Vein endothelial cell (primary cell): ENCODE results near the gene ZNF318. TPM values are rescaled to one million over a fixed set of nuclear protein-coding genes. Genes with fewer than 3 reads are reported as not detected.

ENCODE experiments used
- small RNA-seq: library from RNA; depleted of rRNA; stranded (forward); fragments of <200 nt; gene quantifications from one replicate; pipeline ENCODE3, GENCODE V24; 2012
- total RNA-seq: library from RNA; depleted of rRNA; stranded (reverse); fragments of >200 nt; gene quantifications from 2 replicates; pipeline ENCODE4 v1.2.3, GENCODE V29; 2012

ZNF318 gene, protein sequence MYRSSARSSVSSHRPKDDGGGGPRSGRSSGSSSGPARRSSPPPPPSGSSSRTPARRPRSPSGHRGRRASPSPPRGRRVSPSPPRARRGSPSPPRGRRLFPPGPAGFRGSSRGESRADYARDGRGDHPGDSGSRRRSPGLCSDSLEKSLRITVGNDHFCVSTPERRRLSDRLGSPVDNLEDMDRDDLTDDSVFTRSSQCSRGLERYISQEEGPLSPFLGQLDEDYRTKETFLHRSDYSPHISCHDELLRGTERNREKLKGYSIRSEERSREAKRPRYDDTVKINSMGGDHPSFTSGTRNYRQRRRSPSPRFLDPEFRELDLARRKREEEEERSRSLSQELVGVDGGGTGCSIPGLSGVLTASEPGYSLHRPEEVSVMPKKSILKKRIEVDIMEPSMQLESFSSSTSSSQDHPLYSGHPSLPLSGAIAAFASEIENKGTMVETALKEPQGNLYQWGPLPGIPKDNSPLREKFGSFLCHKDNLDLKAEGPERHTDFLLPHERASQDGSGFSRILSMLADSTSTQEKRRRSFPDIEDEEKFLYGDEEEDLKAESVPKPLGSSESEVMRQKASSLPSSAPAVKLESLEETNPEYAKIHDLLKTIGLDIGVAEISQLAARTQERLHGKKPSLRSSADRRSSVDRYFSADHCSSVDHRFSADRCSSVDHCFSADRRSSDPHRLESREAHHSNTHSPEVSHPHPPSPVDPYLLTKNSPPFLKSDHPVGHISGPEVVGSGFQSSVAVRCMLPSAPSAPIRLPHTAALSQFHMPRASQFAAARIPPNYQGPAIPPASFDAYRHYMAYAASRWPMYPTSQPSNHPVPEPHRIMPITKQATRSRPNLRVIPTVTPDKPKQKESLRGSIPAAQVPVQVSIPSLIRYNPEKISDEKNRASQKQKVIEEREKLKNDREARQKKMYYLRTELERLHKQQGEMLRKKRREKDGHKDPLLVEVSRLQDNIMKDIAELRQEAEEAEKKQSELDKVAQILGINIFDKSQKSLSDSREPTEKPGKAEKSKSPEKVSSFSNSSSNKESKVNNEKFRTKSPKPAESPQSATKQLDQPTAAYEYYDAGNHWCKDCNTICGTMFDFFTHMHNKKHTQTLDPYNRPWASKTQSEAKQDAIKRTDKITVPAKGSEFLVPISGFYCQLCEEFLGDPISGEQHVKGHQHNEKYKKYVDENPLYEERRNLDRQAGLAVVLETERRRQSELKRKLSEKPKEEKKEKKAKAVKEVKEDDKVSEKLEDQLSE (N-terminal part only)
- 8.8 and 9.6 TPM in 2 replicates for total RNA-seq

DNA sequence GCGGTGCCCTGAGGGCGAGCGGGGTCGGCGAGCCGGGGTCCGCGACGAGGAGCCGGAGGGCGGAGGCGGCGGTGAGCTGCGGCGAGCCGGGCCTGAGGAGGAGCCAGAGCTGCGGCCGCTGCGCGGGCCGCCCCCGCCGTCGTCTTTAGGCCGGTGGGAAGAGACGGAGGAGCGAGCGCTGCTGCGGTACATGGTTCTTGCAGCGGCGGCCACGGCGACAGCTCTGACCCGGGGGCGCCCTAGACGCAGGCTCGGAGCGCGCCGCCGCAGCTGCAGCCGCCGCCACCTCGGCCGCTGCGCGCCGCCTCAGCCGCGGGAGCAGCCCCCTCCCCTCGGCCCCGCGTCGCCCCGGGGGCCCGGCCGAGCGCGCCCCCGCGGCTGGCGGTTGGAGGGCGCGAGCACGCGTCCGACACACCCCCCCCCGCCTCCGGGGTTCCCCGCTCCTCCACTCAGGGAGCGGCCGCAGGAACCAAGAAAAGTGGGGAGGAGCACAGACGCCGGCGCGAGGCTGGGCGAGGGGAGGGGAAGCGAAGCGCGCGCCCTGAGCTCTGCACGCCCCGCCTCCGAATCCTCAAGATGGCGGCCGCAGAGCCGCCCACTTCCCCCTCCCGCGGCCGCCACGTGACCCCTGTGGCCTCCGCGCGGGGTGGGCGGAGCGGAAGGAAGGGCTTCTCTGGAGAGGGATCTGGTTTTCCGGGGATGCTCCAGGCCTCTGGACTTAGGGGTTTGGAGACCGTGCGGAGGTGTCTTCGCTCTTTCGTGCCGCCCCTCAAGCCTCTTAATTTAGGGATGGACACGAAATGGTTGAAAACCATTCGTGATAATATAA, at the start of gene ZNF318:
ZNF318 (minus strand) TSS at position 474 of the 829 bp plus-strand sequence; CDS start at position 192, 282 bp downstream.

DNA sequence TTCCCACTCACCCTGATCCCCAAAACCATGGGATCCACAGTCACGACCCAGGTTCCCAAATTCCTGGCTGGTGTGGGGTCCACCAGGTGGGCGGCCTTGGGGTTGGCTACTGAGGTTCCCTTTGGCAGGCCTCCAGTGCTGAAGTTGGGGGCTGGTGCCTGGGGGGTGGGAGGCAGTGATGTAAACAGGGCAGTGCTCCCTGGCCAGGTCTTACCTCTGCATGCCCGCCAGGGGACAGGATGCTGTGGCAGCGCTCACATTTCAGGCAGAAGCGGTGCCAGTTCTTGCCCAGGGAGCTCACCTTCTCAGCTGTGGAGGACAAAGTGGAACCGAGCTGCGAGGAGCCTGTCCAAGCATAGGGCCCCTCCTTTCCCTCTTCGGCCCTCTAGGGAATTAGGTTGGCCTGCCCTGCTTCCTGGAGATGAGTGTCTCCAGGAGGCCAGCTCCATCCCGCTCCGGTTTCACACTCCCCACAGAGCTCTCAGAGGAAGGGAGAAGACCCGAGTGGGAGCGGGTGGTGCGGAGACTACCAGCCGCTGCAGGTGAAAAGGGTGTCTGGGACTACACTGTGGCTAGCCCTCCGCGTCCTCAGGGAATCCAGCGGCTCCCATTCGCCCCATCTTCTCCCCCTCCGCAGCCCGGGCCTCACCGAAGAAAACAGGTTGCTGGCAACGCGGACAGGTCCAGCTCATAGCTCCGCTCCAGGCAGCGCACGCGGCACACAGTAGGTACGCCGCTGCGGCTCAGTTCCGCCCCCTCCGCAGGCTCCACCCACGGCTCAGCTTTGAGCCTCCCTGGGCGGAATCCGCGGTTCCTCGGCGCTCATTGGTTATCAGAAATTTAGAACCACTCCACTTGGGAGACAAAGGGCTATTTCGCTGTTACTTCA, 61.1 kb downstream of the ZNF318 start, which contains the start of gene CRIP3:
CRIP3 (minus strand) TSS at position 726 of the 889 bp plus-strand sequence; CDS start at position 692, 34 bp downstream.

DNA sequence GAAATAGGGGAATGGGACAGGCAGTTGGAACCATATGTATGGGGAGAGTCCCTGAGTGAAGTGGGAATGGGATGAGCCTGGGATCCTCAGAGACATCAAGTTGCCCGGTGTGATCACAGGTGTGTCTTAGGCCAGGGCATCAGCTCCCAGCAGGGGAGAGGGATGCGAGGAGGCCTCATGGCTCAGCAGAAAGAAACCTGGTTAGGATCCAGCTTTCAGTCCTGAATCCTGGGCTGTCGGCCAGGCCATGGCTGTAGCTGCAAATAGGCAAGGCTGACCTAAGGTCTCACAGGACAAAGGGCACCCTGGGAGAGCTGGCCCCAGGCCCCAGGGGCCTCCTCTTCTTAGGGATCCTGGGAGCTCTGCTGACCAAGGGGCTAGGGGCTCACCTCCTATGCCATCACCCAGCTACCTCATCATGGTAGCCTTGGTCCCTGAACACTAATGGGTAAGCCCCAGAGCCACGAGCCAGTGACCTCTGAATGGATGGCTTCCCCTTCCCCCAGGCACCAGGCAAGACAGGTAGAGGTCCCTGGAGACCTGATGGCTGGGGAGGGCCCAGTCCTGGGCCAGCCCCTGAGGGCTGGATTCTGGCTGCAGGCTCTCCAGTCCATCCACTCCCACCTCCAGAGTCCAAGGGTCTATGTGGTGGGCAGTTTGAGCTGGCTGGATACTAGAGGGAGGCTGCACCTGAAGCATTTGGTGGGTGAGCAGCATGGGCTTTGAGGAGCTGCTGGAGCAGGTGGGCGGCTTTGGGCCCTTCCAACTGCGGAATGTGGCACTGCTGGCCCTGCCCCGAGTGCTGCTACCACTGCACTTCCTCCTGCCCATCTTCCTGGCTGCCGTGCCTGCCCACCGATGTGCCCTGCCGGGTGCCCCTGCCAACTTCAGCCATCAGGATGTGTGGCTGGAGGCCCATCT, 71.5 kb downstream of the ZNF318 start, which contains the start of gene SLC22A7:
SLC22A7 (plus strand) TSS at position 617 of the 921 bp plus-strand sequence; CDS start at position 716, 99 bp downstream.

Small RNAs within 50 kb of the gene (small RNA-seq; reads per million reads assigned to genes)
- not detected for gene AL590383.1
- not detected for gene RPL12P47

Other genes with a start within 250 kb of the ZNF318 start
- gene SRF, start 198.4 kb downstream of the ZNF318 start, total RNA-seq: 24.8 TPM in 2 replicates
- 24.9 and 31.7 TPM in 2 replicates for gene CUL9, start 187.5 kb downstream of the ZNF318 start, total RNA-seq
- gene DNPH1, start 140.2 kb downstream of the ZNF318 start, total RNA-seq: 30.8 and 45.7 TPM in 2 replicates
- gene TTBK1, start 126.2 kb downstream of the ZNF318 start, total RNA-seq: 0.10 TPM in 1 of 2 replicates, not detected in the other
- not detected in 2 replicates for gene SLC22A7, start 71.4 kb downstream of the ZNF318 start, total RNA-seq
- gene CRIP3, start 60.8 kb downstream of the ZNF318 start, total RNA-seq: not detected in 2 replicates
- gene ABCC10, start 57.9 kb upstream of the ZNF318 start, total RNA-seq: 21.1 and 23.8 TPM in 2 replicates
- 0.33 TPM in 1 of 2 replicates, not detected in the other for gene DLK2, start 85.9 kb upstream of the ZNF318 start, total RNA-seq
- 15.4 and 16.0 TPM in 2 replicates for gene TJAP1, start 107.9 kb upstream of the ZNF318 start, total RNA-seq
- gene LRRC73, start 140.7 kb upstream of the ZNF318 start, total RNA-seq: 0.19 and 0.65 TPM in 2 replicates
- 131 and 133 TPM in 2 replicates for gene YIPF3, start 147.3 kb upstream of the ZNF318 start, total RNA-seq
- 34.9 and 39.5 TPM in 2 replicates for gene POLR1C, start 147.4 kb upstream of the ZNF318 start, total RNA-seq
- gene XPO5, start 206.4 kb upstream of the ZNF318 start, total RNA-seq: 37.2 and 41.0 TPM in 2 replicates
- gene POLH, start 206.5 kb upstream of the ZNF318 start, total RNA-seq: 28.7 and 38.1 TPM in 2 replicates